Thoracic aorta (tissue), 2 donors: ENCODE data around the gene MMADHC. TPM values are rescaled to one million over a fixed set of nuclear protein-coding genes. Genes with fewer than 3 reads are reported as not detected.
A peak's percentile ranks its signal among the peaks of the same experiment; 100 is the strongest.

ENCODE experiments used
- ATAC-seq: fragments of 150-250 bp; one replicate; pipeline ENCODE4 v1.8.0; 2017; ENCODE audit warnings: low read depth; ENCODE audit not compliant: insufficient number of reproducible peaks, low FRiP score
- DNase-seq: peaks from one replicate; pipeline ENCODE4 v3.0.0-alpha.2; 2020; ENCODE audit warnings: low spot score
- H3K27ac ChIP-seq, 2 donors: fragments of 200-600 bp; sonication (generic); 1 replicate in 1 of 2; 2 replicates in 1 of 2; pipeline ENCODE4 v1.5.1; 2016; ENCODE audit warnings: mild to moderate bottlenecking in 2 of 2, moderate library complexity in 2 of 2
- H3K27me3 ChIP-seq: fragments of 200-600 bp; sonication (generic); replicated peaks from 2 replicates; pipeline ENCODE4 v1.6.0; 2016; ENCODE audit warnings: mild to moderate bottlenecking; ENCODE audit not compliant: insufficient read depth
- H3K36me3 ChIP-seq: fragments of 200-600 bp; sonication (generic); one replicate; pipeline ENCODE4 v1.5.1; 2016
- H3K4me1 ChIP-seq, 2 donors: fragments of 200-600 bp; sonication (generic); 1 replicate in 1 of 2; 2 replicates in 1 of 2; pipeline versions ENCODE4 v1.5.1 to v1.6.0; 2016; ENCODE audit warnings: low read depth in 2 of 2, mild to moderate bottlenecking in 1 of 2; ENCODE audit not compliant: control insufficient read depth in 1 of 2
- H3K4me3 ChIP-seq: fragments of 200-600 bp; sonication (generic); 2 replicates; pipeline ENCODE4 v1.5.1; 2016; ENCODE audit warnings: mild to moderate bottlenecking
- H3K9me3 ChIP-seq: fragments of 200-600 bp; sonication (generic); 2 replicates; pipeline ENCODE4 v1.5.1; 2016
- CTCF ChIP-seq: fragments of 200-600 bp; sonication (generic); IDR thresholded peaks from one replicate; pipeline ENCODE4 v1.5.1; 2019; ENCODE audit warnings: antibody characterized with exemption
- total RNA-seq, 2 donors: library from RNA; depleted of rRNA; stranded (reverse); fragments of >200 nt; gene quantifications; one replicate each; pipeline versions ENCODE4 v1.1.0 to v1.2.3, GENCODE V29; 2016

MMADHC gene
- total RNA-seq, 2 donors from 2014 or later: 62.2 to 280 TPM

DNA sequence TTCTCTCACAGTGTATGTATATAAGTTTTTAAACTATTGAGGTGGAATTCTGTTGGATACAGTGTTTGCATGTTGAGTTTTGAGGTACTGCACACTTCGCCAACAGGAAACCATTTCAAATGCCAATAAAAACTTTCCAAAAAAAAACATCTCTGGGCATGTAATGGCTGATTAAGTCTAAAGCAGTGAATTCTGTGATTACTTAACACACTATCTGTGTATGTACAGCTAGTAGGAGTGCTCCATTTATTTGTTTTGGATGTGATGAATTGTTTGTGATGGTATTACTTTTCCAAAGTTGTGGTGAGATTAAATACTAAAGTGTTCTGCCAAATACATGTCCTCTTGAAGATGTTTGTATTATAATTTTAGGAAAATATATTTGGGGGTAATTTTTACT is 31.1 kb downstream of the MMADHC start:
- Histone ChIP-seq H3K27me3 (no peaks in the 10 kb centered on the region), H3K36me3 (no peaks in the 10 kb centered on the region), H3K4me1 (peaks cover 0 to 13% of the 10 kb centered on the region in 2 donors), H3K27ac (no peak overlapping the region), H3K9me3 (no peaks in the 10 kb centered on the region), H3K4me3 (no peak overlapping the region)
- ATAC-seq (no peak), DNase-seq (no peak)
- no peak for TF ChIP-seq CTCF

GRCh38 chr2:149552830-149553229 is 34.7 kb downstream of the MMADHC start:
- no peak overlapping the region for H3K4me3 ChIP-seq
- no peak for TF ChIP-seq CTCF
- DNase-seq: no peak
- no peaks in the 10 kb centered on the region for H3K27me3 ChIP-seq
- H3K9me3 ChIP-seq: no peaks in the 10 kb centered on the region
- H3K27ac ChIP-seq: no peak overlapping the region
- no peak for ATAC-seq
- peaks cover 0 to 13% of the 10 kb centered on the region in 2 donors for H3K4me1 ChIP-seq
- H3K36me3 ChIP-seq: no peaks in the 10 kb centered on the region

- Histone ChIP-seq H3K4me1 (peaks cover 0 to 13% of the 10 kb centered on the region in 2 donors), H3K9me3 (no peaks in the 10 kb centered on the region), H3K27ac (no peak overlapping the region), H3K36me3 (no peaks in the 10 kb centered on the region), H3K4me3 (no peak overlapping the region), H3K27me3 (no peaks in the 10 kb centered on the region)
- DNase-seq (no peak), ATAC-seq (no peak)
- no peak for TF ChIP-seq CTCF
These were observed 35.3 kb downstream of the MMADHC start for GRCh38 chr2:149552226-149552625.

DNA sequence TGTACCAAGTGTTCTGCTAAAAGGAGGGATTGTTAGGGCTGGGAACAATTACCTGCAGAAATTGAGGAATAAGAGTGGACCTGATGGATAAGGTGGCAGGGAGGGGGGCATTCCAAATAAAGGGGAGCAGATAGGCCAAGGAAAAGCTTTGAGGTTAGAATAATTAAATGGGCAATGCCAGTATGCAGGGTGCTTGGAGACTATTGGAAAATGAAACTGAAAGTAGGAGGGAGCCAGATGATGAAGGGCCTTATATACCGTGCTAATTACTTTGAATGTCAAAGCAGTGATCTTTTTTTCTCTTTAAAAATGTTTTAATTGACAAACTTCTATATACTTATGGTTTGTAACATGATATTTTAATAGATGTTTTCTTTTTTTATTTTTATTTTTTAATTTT is 42.9 kb downstream of the MMADHC start:
- TF ChIP-seq CTCF: no peak
- Histone ChIP-seq H3K4me1 (no peaks in the 10 kb centered on the region), H3K9me3 (no peaks in the 10 kb centered on the region), H3K27me3 (no peaks in the 10 kb centered on the region), H3K4me3 (peak overlapping the region; percentile 31), H3K36me3 (no peaks in the 10 kb centered on the region), H3K27ac (no peak overlapping the region)
- DNase-seq (no peak), ATAC-seq (no peak)

GRCh38 chr2:149543845-149544244 is 43.7 kb downstream of the MMADHC start:
- Histone ChIP-seq H3K27ac (no peak overlapping the region), H3K4me3 (no peak overlapping the region), H3K27me3 (no peaks in the 10 kb centered on the region), H3K9me3 (no peaks in the 10 kb centered on the region), H3K4me1 (no peaks in the 10 kb centered on the region), H3K36me3 (no peaks in the 10 kb centered on the region)
- no peak for DNase-seq
- ATAC-seq: no peak
- no peak for TF ChIP-seq CTCF
